ENCODE data around the gene SCAF8.
"Not testable (repeated sequence)": the region's sequence is repeated elsewhere in the genome, so short reads cannot be mapped to it uniquely, and the experiment has no call there.

SCAF8 gene

DNA sequence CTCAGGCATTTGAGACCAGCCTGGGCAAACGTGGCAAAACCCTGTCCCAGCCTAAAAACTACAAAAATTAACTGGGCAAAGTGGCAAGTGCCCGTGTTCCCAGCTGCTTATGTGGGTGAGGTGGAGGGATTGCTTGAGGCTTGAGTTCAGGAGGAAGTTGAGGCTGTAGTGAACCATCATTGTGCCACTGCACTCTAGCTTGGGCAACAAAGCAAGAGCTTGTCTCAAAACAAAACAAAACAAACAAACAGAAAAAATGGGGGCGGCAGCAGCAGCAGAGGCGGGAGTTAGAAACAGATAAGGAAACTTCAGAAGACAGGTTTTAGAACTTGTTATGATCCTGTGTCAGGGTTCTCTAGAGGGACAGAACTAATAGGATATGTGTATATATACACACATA lies 49.0 kb downstream of the SCAF8 start:
- no peak for DNase-seq (ENCODE audit: low read depth)

DNA sequence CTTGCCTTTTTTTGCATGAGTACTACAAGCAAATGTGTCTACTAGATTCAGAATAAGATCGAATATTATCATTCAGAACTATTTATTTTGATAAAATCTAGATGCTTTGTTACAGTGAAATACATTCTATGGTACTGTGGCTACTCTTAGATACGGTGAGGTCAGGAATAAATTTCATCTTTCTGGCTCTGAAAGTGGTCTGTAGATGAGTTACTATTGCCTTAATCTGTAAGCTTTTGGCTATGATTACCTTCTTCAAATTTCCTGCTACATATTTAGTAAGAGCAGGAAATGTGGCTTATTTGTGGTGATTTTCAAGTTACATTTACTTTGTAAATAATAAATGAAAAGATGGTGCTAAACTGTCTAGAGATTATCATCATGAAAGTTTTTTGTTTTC lies 50.0 kb downstream of the SCAF8 start:
- DNase-seq (ENCODE audit: low read depth), result no peak

DNA sequence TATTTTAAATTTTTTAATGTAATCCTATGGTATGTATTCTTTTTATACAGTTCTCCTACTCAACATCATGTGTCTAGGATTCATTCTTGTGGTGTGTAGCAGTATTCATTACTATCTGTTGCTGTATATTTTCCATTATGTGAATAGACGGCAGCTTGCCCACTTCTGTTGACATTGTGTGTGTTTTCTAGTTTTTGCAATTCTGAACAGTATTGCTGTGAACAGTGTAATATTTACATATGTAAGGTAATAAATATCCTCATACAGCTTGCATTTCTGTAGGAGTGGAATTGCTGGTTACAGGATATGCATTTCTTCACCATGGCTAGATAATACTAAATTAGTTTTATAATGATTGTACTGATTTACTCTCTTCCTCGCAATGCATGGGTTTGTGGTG lies 51.9 kb downstream of the SCAF8 start:
- no peak for DNase-seq (ENCODE audit: low read depth)

DNA sequence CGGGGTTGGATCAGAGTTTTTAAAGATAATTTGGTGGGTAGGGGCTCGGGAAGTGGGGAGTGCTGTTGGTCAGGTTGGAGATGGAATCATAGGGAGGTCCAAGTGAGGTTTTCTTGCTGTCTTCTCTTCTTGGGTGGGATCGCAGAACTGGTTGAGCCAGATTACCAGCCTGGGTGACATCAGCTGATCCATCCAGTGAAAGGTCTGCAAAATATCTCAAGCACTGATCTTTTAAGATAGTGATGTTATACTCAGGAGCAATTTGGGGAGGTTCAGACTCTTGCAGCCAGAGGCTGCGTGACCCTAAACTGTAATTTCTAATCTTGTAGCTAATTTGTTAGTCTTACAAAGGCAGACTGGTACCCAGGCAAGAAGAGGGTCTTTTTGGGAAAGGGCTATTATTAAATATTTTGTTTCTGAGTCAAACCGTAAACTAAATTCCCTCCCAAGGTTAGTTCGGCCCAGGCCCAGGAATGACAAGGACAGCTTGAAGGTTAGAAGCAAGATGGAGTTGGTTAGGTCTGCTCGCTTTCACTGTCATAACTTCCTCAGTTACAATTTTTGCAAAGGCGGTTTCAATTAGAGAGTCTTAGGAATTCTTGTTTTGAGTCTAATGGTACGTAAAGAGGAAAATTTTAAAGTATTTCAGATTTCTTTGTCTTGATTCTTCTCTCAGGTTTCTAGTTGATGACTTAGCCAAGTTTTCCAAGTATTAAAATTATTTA lies 53.1 kb downstream of the SCAF8 start:
- no peak for DNase-seq (ENCODE audit: low read depth)

DNA sequence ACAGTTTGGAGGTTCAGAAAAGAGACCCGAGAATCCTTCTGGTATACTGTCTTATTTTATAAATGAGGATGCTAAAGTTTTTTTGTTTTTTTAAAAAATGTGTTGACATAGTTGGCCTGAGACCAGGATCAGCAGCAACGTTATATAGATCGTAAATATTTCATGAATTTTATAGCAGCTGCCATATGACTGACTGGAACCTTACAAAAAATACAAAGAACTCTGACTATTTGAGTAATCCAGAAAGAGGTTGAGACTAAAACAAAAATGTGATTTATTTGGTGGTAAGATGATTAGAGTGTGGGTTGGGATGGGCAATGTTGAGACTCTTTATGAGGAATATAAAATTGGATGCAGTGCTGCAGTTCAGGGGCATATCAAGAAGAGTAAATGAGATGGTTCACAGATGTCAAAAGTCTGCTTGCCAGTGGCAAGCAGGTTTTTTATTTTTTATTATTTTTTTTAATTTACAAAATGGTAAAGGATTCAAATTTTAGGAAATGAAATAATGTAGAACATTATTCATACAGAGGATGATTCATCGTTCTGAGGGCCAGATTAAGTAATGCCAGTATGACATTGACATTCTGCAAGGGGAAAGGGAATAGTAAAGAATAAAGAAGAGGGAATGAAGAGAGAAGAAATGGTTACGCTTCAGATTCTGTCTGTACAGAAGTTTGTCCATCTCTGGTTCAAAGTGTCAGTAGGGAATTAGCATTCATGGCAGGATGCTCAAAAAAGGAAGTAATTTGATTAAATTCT lies 58.5 kb downstream of the SCAF8 start:
- DNase-seq (ENCODE audit: low read depth), result no peak

DNA sequence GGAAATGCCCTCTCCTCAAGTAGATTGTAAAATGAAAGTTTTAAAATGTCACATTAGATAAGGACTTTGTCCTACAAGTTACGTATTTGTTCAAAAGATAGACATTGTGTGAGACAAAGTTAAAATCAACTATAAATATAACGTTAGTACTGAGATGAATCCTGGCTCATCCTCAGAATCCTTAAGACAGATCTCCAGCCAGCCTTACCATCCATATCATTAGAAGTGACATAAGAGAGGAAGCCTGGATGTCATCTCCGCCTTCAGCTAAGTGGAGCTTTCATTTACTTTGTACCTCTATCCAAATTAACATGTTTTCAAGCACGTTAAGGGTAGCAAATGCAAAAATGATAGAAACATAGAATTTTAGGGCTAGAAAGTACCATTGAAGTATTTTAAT lies 59.1 kb downstream of the SCAF8 start:
- no peak for DNase-seq (ENCODE audit: low read depth)

DNA sequence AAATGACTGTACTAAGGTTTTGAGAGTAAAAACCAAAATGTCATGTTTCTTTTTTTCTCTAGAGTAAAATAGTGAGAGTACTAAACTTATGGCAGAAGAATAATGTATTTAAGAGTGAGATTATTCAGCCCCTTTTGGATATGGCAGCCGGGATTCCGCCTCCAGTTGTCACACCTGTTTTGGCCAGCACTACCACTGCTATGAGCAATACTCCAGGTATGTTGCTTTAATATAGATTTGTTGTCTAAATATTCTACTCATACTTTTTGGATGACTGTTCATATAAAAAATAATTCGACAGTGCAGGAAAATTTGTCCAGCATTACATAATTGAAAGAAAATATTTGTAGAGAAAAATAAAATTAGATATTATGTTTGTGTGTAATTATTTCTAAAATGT lies 59.5 kb downstream of the SCAF8 start:
- no peak for DNase-seq (ENCODE audit: low read depth)

DNA sequence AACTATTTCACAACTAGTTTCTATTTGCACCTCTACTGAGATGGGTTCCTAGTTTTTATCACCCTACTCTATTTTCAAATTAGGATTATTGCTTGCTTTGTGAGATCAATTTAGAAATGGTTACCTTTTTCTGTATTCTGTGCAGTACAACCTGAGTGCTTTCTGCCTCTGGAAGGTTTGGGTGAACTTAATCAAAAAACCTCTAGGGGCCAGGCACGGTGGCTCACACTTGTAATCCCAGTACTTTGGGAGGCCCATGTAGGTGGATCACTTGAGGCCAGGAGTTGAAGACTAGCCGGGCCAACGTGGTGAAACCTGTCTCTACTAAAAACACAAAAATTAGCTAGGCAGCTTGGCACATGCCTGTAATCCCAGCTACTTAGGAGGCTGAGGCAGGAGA lies 63.3 kb downstream of the SCAF8 start:
- no peak for DNase-seq (ENCODE audit: low read depth)

DNA sequence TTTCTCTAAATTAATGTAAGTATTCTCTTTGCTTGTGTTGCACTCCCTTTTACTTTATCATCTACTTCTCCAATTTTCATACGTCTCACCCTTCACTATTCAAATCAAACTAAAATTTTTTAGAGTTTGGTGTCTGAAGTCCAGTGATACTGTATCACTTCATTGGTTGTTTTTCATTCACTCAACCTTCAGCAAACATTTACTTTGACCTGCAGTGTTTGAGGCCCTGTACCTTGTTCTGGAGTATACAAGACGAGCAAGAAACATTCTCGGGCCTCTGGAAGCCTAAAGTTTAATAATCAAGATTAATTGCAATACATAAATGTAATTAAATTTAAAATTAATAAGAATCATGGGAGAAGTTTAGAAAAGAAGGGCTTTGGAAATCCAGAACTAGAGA lies 64.6 kb downstream of the SCAF8 start:
- DNase-seq (ENCODE audit: low read depth), result no peak

DNA sequence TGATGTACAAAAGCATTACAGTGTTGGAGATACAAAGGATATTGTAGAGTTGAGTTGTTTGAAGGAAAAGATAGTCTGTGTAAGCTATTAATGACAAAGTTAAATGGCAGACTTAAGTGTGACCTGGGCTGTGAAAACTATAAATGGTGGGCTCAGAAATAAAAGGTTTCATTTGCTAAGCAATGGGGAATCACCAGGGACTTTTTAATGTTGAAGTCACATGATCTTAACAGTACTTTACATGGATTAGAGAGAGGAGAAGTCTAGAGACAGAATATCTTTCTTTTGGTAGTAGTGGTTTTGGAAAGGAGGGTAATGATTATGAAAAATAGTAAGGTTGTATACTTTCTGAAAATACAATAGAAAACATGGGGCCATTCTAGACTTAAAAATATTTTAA lies 67.1 kb downstream of the SCAF8 start:
- DNase-seq (ENCODE audit: low read depth), result no peak

DNA sequence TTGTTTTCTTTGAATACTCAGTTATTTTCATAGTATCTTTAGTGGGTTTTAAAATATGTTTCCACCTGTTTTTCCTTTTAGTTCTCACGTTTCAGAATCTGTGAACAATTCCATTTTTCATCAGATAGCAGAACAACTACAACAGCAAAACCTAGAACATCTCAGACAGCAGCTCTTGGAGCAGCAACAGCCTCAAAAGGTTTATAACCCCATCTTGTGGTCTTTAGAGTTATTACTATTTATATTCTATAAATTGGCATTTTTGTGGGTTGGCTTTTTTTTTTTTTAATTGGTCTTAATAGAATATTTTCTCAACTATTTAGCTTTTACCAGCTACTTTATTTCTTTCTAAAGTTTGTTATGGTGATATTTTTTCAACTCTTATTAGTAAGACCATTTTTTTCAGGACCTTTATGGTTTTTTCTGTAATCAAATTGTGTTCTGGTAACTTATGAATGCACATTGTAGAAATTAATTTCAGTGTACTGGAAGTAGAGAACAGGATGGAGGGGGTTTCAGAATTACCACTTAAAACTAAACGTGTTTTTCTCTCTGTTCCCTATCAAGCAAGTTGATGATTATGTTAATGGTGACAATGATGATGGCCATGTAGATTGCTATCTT lies 72.2 kb downstream of the SCAF8 start:
- DNase-seq (ENCODE audit: low read depth), result no peak

DNA sequence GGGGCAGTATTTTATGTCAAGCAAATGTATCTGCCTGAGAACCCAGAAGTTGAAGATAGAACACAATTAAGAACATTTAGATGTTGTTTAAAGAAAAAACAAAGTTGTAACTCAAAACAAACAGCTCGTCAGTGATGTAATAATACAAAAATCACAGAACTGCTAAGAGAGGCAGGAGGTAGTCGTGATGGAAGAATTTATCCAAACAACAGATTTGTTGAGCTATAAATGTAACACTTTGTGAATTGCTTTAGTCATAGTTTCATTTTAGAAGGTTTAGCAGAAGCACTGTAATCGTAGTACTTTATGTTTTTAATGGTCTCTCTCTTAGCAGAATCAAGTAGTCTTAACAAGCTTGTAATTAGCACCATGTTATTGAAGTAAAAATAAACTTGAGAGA lies 73.6 kb downstream of the SCAF8 start:
- DNase-seq (ENCODE audit: low read depth), result no peak

DNA sequence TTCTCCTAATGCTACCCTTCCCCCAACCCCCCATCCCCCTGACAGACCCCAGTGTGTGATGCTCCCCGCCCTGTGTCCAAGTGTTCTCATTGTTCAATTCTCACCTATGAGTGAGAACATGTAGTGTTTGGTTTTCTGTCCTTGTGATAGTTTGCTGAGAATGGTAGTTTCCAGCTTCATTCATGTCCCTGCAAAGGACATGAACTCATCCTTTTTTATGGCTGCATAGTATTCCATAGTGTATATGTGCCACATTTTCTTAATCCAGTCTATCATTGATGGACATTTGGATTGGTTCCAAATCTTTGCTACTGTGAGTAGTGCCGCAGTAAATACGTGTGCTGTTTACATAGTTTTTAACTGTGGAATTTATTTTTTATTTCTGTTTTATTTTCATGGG lies 78.4 kb downstream of the SCAF8 start:
- DNase-seq (ENCODE audit: low read depth), result not testable (repeated sequence)

DNA sequence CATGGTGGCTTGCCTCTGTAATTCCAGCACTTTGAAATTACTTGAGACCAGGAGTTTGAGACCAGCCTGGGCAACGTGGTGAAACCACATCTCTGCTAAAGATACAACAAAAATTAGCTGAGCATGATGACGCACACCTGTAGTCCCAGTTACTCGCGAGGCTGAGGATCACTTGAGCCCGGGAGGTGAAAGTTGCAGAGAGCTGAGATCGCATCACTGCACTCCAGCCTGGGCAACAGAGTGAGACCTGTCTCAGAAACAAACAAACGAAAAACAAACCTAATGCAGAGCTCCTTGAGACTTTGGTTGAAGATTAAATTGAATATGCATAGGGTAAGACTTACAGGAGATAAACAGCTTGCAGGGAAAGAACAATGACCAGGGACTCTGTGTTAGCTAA lies 80.8 kb downstream of the SCAF8 start:
- DNase-seq (ENCODE audit: low read depth), result no peak

DNA sequence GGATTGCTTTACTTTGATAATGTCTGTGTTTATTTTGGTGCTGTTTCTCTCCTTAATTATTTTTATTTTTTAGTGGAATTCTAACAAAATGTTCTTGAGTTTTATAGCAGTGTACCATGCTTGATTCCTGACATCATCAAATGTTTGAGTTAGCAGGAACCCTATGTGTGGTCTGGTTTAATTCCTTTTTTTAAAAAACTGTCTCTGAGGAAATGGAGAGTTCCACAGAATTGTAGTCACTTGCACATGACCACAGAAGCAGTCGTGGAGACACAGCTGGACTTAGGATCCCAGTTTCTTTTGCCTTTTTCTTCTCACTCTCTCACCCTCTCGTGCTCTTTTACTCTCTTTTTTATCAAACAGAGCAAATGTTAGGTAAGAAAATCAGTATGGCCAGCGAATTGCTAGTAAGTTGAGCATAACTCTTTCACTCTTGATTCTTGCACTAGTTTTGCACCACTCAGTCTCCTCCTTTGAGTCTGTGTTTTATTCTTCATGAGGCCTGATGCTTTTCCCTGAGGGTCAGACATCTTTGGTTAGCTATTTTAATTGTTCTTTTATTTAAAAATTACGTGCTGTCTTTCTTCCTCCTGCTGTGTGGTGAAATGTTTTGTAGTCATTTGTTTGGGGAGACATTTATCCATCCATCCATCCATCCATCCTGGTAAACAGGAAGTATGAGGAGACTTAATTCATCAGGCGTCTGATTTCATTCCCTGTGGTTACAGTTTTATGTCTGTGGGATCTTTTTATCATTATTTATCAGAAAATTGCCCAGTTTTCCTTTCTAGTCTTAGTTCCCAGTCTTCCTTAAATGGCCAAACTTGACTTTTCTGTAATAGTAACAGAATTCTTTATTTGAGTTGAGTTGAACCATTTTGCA lies 83.0 kb downstream of the SCAF8 start:
- DNase-seq (ENCODE audit: low read depth), result no peak

DNA sequence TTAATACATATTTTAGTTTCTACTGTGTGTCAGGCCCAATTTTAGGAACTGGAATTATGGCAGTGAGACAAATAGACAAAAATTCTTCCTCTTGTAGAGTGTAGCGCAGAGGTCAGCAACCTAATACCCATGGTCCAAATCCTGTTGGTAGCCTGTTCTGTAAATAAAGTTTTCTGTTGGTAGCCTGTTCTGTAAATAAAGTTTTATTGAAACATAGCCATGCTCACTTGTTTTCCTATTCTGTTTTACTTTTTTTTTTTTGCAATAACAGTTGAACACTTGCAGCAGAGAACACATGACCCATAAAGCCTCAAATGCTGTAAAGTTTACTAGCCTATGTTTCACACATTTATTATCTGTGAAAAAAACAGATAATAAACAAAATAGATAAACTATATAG lies 87.9 kb downstream of the SCAF8 start:
- DNase-seq (ENCODE audit: low read depth), result no peak

DNA sequence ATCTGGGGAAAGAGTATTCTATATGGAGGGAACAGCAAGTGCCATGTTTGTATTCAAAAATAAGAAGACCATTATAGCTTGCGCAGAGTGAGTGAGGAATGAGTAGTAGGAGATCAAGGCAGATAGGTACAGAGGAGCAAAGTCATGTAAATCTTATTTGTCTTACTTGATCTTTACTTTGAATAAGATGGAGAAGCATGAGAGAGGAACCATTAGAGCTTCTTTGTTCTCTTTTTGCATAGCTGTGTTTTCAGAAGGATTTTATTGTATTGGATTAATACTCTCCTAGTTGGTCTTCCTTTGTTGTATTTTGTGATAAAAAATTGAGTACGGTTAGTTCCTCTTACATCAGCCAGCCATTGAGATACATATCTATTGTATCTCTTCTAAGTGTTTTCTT lies 88.4 kb downstream of the SCAF8 start:
- no peak for DNase-seq (ENCODE audit: low read depth)

DNA sequence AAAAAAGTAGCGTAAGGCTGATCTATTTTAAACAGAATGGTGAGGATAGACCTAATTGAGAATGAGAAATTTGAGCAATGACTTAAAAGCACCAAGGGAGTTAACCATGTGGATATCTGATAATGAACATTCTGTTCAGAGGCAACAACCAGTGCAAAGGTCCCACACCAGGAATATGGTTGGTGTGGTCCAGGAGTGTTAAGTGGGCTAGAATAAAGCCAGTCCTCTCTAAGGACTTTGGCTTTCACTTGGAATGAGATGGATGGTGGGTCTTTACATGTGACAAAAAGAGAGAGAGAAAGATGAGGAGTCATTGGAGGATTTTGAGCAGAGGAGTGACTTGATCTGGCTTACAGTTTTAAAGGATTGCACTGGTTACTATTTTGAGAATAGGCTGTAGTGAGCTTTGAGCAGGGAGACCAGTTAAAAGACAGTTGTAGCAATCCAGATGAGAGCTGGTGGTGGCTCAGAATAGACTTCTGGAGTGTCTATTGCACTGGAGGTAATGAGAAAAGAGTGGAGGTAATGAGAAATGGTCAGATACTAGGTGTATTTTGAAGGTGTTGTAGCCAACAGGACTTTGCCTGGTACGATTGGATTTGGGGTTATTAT lies 89.8 kb downstream of the SCAF8 start:
- DNase-seq (ENCODE audit: low read depth), result no peak

DNA sequence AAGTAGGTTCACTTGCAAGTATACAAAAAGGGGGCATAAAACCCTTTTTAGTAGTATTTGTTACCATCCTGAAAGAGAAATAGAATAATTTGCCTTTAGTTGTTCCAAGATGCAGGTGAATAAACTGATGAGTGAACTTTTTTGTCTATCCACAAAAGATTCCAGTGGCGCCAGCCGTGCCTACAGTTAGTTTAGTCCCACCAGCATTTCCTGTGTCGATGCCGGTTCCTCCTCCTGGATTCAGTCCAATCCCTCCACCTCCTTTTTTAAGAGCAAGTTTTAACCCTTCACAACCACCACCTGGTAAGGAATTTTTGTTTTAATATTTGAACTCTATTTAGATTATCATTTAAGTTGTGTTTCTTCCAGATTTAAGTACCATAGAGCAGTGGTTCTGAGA lies 90.9 kb downstream of the SCAF8 start:
- no peak for DNase-seq (ENCODE audit: low read depth)

DNA sequence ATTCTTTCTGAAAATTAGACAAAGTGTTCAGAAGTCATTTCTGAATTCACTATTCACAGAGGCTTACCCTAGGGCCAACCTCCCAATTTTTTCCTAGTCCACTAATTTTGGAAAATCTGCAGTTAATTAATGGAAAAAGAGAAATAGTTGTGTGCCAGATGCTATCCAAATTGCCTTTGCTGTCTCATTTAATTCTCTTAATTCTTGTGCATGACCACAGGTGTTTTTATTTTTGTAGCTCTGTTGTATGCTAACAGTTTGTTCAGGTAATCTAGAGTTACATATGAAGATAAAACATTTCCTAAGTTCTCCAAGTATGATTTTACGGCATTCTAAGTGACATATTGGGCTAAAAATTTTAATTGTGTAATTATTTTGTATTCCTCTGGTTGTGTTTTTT lies 96.8 kb downstream of the SCAF8 start:
- DNase-seq (ENCODE audit: low read depth), result no peak

DNA sequence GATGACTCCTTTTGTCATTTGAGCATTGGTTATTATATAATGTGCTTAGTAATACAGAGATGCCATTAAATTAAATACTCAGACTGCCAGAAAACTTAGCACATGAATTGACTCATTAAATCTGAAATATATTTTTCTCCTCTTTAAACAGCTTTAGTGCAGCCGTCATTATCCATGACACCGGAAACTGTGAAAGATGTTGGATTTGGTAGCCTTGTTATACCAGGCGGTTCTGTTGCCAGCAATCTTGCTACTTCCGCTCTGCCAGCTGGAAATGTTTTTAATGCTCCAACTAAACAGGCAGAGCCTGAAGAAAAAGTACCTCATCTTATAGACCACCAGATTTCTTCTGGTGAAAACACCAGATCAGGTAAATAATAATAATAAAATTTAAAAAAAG lies 97.6 kb downstream of the SCAF8 start:
- no peak for DNase-seq (ENCODE audit: low read depth)

DNA sequence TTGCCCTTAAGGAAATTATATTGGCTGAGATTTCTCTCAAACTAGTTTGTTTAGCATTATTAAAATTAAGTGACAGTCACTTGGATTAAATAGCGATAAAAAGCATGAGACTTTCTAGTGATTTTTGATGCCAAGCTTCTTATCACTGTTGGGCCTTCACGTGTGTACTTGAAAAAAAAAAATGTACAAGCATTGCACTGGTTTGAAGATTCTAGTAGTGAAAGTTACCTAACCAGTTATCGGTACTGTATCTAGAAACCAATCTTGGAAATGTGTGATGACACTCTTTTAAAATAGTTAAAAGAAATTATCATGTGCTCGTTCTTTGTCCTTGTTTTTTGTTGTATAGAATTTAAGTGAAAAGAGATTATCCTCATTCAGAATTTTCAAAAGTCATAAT lies 102.1 kb downstream of the SCAF8 start:
- no peak for DNase-seq (ENCODE audit: low read depth)
